Activated CD4-positive, alpha-beta T cell treated with anti-CD3 and anti-CD28 coated beads, Interleukin-10, Interleukin-2, amounts not matched to agents 100 ng/mL and 50 ng/mL, durations not matched to agents 16 hours and 8 hours (primary cell): ENCODE results near the gene ASS1.

Experiments
- DNase-seq: peaks from one replicate; pipeline ENCODE4 v3.0.0-alpha.2; 2020

ASS1 gene

DNA sequence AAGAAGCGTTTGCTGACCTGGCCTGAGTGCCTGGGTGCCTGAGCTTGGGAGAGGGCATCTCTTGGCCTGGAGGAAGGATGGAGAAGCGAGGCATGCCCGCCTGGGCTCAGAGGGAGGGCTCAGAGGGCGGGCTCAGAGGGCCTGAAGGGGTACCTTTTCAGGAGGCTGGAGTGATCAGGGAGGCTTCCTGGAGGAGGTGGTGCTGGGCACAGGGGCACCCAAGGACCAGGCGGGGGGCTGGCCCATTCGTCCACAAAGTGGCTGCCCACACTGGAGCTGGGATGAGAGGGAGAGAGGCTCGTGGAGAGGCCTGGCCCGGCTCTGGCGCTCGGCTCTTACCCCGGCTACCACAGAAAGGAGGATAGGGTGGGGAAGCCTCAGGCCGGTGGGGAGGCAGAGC lies 32.8 kb downstream of the ASS1 start:
- no peak for DNase-seq

- no peak for DNase-seq
Measured at GRCh38 chr9:130478152-130478551, 33.4 kb downstream of the ASS1 start.

DNA sequence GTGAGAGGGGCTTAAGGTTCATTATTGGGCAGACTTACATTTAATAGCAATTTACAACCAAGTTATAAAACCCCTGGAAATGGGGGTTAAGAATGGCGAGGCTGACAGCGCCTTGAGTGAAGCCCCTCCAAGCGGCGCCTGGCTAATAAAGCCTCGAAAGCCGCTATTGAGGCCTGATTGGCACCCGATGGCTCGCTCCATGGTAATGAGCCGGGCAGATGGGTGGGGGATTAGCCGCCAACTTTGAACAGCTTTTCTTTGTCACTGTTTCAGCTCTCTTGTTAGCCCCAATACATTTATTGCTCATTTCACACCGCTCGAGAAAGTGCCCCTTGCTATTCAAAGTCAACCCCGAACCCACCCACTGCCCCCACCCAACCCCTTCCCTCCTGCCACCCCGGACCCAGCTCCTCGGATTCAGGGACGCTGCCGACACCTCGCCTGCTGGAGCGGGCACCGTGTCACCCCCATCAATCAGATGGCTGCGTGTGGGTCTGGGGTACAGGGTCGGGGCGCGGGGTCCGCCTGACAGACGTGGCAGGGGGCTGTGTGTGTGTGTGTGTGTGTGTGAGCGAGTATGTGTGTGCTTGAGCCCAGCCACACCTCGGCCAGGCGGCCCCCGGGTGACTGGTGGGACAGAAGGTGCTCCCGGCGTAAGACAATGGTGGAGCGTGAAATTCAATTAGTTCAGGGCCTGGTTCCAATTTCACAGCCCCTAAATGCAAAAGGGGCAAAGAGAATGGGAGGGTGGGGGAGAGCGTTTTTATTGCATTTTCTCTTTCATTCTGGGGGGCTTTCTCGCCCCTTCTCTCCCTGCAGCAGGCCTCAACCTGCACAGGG lies 34.2 kb downstream of the ASS1 start:
- DNase-seq: no peak

DNA sequence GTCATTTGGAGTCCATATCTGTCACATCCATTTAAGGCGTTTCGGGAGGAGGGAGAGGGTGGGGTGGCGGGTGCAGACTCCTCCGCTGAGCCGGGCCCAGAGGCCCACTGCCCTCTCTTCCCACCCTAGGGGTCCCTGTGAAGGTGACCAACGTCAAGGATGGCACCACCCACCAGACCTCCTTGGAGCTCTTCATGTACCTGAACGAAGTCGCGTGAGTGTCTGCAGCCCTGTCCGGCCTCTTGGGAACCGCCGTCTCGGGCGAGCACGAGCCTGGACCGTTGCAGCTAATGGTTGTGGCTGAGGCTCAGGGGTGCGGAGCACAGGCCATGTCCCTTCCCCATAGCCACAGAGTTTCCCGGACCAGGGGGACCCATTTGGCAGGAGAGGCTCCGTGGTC lies 34.8 kb downstream of the ASS1 start:
- no peak for DNase-seq

DNA sequence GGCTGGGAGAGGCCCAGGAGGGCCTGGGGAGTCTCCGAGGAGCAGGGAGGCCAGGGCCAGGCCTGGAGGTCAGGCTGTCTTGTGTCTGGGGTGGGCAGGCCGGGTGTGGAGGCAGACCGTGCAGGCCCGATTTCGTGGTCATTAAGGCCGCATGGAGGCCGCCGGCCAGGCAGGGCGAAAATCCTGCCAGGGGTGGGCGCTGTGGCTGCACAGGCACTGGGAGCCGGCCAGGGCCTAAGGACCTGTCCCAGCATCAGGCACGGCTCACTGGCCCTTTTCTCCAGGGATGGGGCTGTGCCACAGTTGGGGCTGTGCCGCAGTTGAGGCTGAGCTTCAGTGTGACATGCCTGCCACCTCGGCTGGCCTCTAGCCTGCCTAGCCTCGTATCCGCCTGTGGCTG lies 35.9 kb downstream of the ASS1 start:
- DNase-seq: no peak

DNA sequence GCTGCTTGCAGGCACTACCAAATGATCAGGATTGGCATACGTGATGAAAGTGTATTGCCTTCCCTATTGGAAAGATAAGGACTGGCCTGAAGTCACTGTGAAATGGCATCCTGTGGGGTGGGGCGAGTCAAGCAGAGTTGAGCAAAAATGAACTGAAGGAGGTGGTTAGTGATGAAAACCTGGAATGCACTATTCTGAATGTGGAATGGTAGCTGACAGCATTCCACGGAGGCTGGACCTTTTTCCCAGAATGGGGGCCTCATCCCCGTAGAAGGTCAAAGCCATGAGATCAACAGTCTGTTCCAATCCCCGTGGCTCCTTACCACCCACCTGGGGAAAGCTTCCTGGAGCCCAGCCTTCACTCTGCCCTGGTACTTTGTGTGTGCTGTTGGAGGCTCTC lies 37.7 kb downstream of the ASS1 start:
- DNase-seq: no peak

- no peak for DNase-seq
Measured at GRCh38 chr9:130483371-130483971, 38.7 kb downstream of the ASS1 start.

- DNase-seq: no peak
Measured at GRCh38 chr9:130484362-130485072, 39.8 kb downstream of the ASS1 start.

GRCh38 chr9:130486103-130486502 lies 41.3 kb downstream of the ASS1 start:
- DNase-seq: no peak

DNA sequence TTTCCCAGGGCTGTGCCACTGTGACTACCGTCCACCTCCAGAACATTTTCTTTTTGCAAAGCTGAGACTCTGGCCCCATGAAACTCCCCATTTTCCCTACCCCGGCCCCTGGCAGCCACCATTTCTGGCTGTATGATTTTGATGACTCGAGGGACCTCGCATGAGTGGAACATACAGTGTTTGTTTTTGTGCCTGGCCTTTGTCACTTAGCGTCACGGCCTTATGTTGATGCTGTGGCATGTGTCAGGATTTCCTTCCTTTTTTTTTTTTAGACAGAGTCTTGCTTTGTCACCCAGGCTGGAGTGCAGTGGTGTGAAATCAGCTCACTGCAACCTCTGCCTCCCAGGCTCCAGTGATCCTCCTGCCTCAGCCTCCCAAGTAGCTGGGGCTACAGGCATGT lies 42.7 kb downstream of the ASS1 start:
- no peak for DNase-seq

DNA sequence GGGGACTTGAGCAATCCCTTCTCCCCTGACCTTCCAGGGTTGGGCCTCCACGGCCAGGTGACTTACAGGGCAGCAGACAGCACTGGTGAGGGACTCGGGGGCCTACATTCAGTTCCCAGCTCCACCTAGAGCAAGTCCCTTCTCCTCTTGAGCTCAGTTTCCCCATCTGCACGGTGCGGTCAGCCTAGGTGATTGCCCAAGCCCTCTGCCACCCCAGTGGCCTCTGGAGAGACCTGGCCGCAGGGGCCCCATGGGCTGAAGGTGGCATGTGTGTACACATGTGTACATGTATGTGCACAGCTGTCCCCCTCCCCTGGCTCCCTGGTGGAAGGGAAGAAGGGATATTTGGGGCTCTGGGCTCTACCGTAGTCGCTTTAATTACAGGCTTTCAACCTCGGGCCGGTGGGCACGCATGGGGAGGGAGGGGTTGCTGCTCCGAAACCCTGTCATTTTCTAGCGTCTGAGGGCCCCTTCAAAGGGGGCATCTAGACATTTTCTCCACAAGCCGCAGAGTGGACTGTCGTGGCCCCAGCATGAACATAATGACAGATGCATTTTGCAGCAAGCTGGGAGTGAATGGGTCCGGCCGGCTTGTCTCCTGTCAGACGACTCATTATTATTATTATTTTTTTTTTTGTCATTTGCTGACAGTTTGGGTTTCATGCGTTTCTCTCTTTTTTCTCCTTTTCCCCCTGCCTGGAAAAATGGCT lies 44.0 kb downstream of the ASS1 start:
- no peak for DNase-seq

GRCh38 chr9:130490981-130491380 lies 46.2 kb downstream of the ASS1 start:
- DNase-seq: no peak

DNA sequence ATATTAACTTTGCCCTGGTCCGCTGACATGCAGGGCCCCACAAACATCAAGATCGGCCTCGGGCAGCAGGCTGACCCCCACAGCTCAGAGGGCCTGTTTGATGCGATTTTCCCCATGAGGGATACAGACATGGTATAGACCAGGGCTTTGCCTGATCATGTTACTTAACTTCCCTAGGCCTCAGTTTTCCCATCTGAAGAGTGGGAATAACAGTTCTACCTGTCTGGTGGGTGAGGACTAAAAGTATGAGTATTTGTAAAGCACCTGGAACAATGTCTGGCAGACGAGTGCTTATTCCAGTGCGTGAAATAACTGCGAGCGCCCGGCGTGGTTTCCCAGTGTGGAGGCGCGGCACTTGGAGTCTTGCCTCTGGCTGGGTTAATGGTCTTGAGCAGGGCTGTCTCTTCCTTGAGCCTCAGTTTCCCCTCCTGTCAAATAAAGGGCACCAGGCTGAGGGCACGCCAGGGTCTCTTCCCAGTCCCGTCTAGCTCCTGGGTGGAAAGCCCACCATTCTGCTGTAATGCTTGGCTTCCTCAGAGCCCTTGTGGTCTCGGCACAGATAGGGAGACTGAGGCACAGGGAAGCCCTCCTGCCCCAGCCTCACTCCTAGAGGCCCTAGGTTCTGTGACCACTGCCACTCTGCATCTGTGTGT lies 47.2 kb downstream of the ASS1 start:
- DNase-seq: no peak

DNA sequence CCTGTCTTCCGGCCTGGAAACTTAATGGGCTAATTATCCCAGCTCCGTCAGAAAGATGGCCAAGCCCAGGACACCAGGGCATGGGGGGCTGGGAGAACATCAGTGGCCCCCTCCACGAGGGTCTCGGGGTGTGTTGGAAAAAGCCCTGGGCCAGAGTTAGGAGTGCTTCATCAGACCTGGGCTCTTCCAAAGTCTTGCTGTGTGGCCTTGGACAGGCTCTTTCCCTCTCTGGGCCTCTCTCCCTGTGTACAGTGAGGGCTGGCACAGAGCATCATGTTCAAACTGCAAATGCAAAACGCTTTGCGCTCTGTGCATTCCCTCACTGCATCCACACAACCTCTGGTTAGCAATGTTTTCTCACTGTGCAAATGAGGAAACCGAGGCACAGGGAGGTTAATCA lies 48.3 kb downstream of the ASS1 start:
- no peak for DNase-seq

- no peak for DNase-seq
Measured at GRCh38 chr9:130493476-130493875, 48.7 kb downstream of the ASS1 start.

- no peak for DNase-seq
Measured at GRCh38 chr9:130495067-130495466, 50.3 kb downstream of the ASS1 start.

- no peak for DNase-seq
Measured at GRCh38 chr9:130497139-130497538, 52.4 kb downstream of the ASS1 start.

DNA sequence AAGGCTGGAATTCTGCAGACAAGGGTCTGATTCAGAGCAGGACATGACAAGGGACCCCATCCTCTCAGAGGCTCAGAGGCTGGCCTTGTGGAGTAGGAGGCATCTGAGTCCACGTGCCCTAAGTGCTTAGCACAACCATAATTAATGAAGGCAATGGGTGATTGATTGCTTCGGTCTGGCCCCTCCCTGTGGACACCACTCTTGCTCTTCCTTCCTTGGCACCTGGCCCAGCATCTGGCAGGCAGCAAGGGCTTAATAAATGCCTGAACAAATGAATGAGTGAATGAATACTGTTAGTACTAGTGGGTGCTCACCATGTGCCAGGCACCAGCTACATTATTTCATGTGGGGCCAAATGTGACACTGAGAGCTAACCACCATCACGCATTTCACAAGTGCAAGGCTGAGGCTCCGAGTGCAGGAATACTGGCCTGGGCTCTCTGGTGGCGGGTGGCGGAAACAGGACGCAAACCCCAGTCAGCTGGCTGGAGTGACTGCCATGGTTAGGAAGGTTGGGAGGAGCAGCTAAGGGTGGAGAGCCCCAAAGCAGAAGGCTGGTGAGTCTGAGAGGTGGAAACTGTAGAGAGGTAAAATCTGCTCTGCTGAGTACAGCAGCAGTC lies 53.6 kb downstream of the ASS1 start:
- no peak for DNase-seq

DNA sequence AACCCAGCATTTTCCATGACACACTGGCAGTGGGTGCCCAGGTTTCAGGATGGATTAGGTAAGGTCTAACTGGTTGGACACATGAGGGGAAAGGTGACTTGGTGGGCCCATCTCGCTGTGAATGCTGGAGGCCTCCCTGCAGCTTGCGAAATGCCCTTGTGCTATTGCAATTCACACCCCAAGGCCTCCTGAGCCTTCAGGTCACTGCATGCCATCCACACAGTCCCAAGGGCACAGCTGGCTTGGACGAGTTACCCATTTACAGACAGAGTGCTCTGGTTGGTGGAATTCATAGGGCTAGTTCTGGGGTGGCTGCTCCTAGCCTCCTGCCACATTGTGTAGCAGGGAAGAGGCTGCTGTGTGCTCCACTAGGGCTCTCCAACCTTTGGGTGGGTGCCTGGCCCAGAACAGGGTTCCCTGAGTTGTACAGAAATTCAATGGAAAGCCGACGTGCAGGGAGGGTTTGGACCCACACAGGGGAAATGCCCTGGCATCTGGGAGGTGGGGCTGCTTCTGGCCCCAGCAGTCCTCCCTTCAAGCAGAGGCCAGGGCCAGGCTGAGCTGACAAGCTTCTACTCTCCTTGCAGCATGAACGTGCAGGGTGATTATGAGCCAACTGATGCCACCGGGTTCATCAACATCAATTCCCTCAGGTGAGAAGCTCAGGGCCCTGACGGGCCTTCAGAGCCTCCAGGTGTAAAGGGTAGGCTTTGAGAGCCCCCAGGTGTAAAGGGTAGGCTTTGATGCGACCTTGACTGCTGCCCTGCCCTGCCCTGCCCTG lies 54.3 kb downstream of the ASS1 start:
- no peak for DNase-seq

- DNase-seq: no peak
Measured at GRCh38 chr9:130499804-130500263, 55.1 kb downstream of the ASS1 start.
